Ectodermal cell (in vitro differentiated cells): Measurements from ENCODE around the gene DPYD.

Experiments
- H3K27ac ChIP-seq: 2 replicates; pipeline ENCODE4 v1.7.0; 2013; ENCODE audit warnings: mild to moderate bottlenecking, low read depth, low read length; ENCODE audit not compliant: insufficient read depth, poor library complexity, severe bottlenecking
- H3K27me3 ChIP-seq: 2 replicates; pipeline ENCODE4 v1.7.0; 2013; ENCODE audit warnings: mild to moderate bottlenecking, low read length; ENCODE audit not compliant: insufficient read depth, control insufficient read depth, poor library complexity, severe bottlenecking
- H3K36me3 ChIP-seq: one replicate; pipeline ENCODE4 v1.7.0; 2013; ENCODE audit warnings: low read length; ENCODE audit not compliant: control insufficient read depth, insufficient read depth
- H3K4me1 ChIP-seq: one replicate; pipeline ENCODE4 v1.7.0; 2013; ENCODE audit warnings: low read length; ENCODE audit not compliant: control insufficient read depth, insufficient read depth
- H3K4me3 ChIP-seq: 2 replicates; pipeline ENCODE4 v1.7.0; 2013; ENCODE audit warnings: low read depth, low read length, control low read depth; ENCODE audit not compliant: insufficient read depth
- H3K9me3 ChIP-seq: 2 replicates; pipeline ENCODE4 v1.7.0; 2013; ENCODE audit warnings: mild to moderate bottlenecking, low read length, moderate library complexity; ENCODE audit not compliant: control insufficient read depth
- WGBS, 2 experiments: methylation state at CpG; one replicate each; pipeline ENCODE4 v1.1.7; 2013; ENCODE audit warnings: missing lambda C conversion rate in 2 of 2; 5-methylcytosine and 5-hydroxymethylcytosine counted together

Gene DPYD

GRCh38 chr1:97200595-97200994, 720.2 kb downstream of the DPYD start:
- H3K36me3 ChIP-seq: no peaks in the 10 kb centered on the region
- H3K4me3 ChIP-seq: no peak overlapping the region
- no peaks in the 10 kb centered on the region for H3K9me3 ChIP-seq
- no peak overlapping the region for H3K27ac ChIP-seq
- 98 to 100% methylated on average over 2 of the region's 2 CpGs for WGBS, 2 experiments
- H3K4me1 ChIP-seq: peaks cover 7% of the 10 kb centered on the region
- no peaks in the 10 kb centered on the region for H3K27me3 ChIP-seq

GRCh38 chr1:97196825-97197516, 723.9 kb downstream of the DPYD start:
- H3K36me3 ChIP-seq: no peaks in the 10 kb centered on the region
- H3K4me3 ChIP-seq: no peak overlapping the region
- WGBS, 2 experiments: 84 to 91% methylated on average over 1 of the region's 1 CpG
- no peaks in the 10 kb centered on the region for H3K4me1 ChIP-seq
- no peaks in the 10 kb centered on the region for H3K27me3 ChIP-seq
- H3K27ac ChIP-seq: no peak overlapping the region
- no peaks in the 10 kb centered on the region for H3K9me3 ChIP-seq

- 84 to 88% methylated on average over 3 to 4 of the region's 4 CpGs for WGBS, 2 experiments
- Histone ChIP-seq H3K27ac (no peak overlapping the region), H3K4me1 (no peaks in the 10 kb centered on the region), H3K36me3 (no peaks in the 10 kb centered on the region), H3K27me3 (no peaks in the 10 kb centered on the region), H3K9me3 (no peaks in the 10 kb centered on the region), H3K4me3 (no peak overlapping the region)
These were observed 727.8 kb downstream of the DPYD start for GRCh38 chr1:97192872-97193572.

GRCh38 chr1:97190326-97190725, 730.5 kb downstream of the DPYD start:
- H3K27me3 ChIP-seq: no peaks in the 10 kb centered on the region
- no peaks in the 10 kb centered on the region for H3K9me3 ChIP-seq
- no peaks in the 10 kb centered on the region for H3K4me1 ChIP-seq
- no peak overlapping the region for H3K4me3 ChIP-seq
- no peak overlapping the region for H3K27ac ChIP-seq
- H3K36me3 ChIP-seq: no peaks in the 10 kb centered on the region

- 85 to 87% methylated on average over 6 of the region's 6 CpGs for WGBS, 2 experiments
- Histone ChIP-seq H3K4me1 (no peaks in the 10 kb centered on the region), H3K36me3 (no peaks in the 10 kb centered on the region), H3K27me3 (no peaks in the 10 kb centered on the region), H3K27ac (no peak overlapping the region), H3K9me3 (no peaks in the 10 kb centered on the region), H3K4me3 (no peak overlapping the region)
These were observed 734.5 kb downstream of the DPYD start for GRCh38 chr1:97186381-97186780.

- no peak overlapping the region for H3K4me3 ChIP-seq
- 84 to 88% methylated on average over 4 of the region's 4 CpGs for whole genome bisulfite sequencing, 2 experiments
These were observed 746.7 kb downstream of the DPYD start for GRCh38 chr1:97174039-97174704.

GRCh38 chr1:97170300-97170699, 750.5 kb downstream of the DPYD start:
- Histone ChIP-seq H3K27ac (no peak overlapping the region), H3K4me3 (no peak overlapping the region), H3K36me3 (no peaks in the 10 kb centered on the region), H3K4me1 (no peaks in the 10 kb centered on the region), H3K27me3 (no peaks in the 10 kb centered on the region), H3K9me3 (no peaks in the 10 kb centered on the region)
- WGBS, 2 experiments: 92 to 93% methylated on average over 2 of the region's 2 CpGs

More at GRCh38 chr1:97174039-97174704, 746.7 kb downstream of the DPYD start:
- H3K27me3 ChIP-seq: no peaks in the 10 kb centered on the region
- no peak overlapping the region for H3K27ac ChIP-seq
- no peaks in the 10 kb centered on the region for H3K36me3 ChIP-seq
- no peaks in the 10 kb centered on the region for H3K4me1 ChIP-seq
- H3K9me3 ChIP-seq: no peaks in the 10 kb centered on the region

GRCh38 chr1:97168056-97168455, 752.8 kb downstream of the DPYD start:
- H3K4me1 ChIP-seq: no peaks in the 10 kb centered on the region
- 83 to 100% methylated on average over 1 of the region's 1 CpG for WGBS, 2 experiments
- no peak overlapping the region for H3K4me3 ChIP-seq
- no peaks in the 10 kb centered on the region for H3K27me3 ChIP-seq
- no peak overlapping the region for H3K27ac ChIP-seq
- no peaks in the 10 kb centered on the region for H3K9me3 ChIP-seq
- no peaks in the 10 kb centered on the region for H3K36me3 ChIP-seq

- Histone ChIP-seq H3K4me3 (no peak overlapping the region), H3K36me3 (no peaks in the 10 kb centered on the region), H3K27ac (no peak overlapping the region), H3K27me3 (no peaks in the 10 kb centered on the region), H3K9me3 (no peaks in the 10 kb centered on the region), H3K4me1 (no peaks in the 10 kb centered on the region)
- WGBS, 2 experiments: 80 to 100% methylated on average over 1 to 2 of the region's 2 CpGs
These were observed 753.6 kb downstream of the DPYD start for GRCh38 chr1:97167246-97167645.

GRCh38 chr1:97166626-97167025, 754.2 kb downstream of the DPYD start:
- Histone ChIP-seq H3K27me3 (no peaks in the 10 kb centered on the region), H3K4me1 (no peaks in the 10 kb centered on the region), H3K27ac (no peak overlapping the region), H3K9me3 (no peaks in the 10 kb centered on the region), H3K36me3 (no peaks in the 10 kb centered on the region), H3K4me3 (no peak overlapping the region)
- WGBS, 2 experiments: 100% methylated on average over 1 of the region's 1 CpG; no CpG with 5 or more reads in 1 of the 2 experiments
